Measurements from ENCODE around the gene FLT1.

GRCh38 chr13:28492569-28493367 lies 2.2 kb downstream of the FLT1 start:
- TF ChIP-seq CTCF (IDR thresholded peaks at IDR 0.05; ENCODE audit: insufficient read depth, low read length) (no peak), POLR2AphosphoS5 (IDR thresholded peaks at IDR 0.05; ENCODE audit: low read depth) (no peak)

Data from HL-60 (cell line).